MM.1S (cell line): ENCODE data around the gene TSPAN9.

Experiments used
- EZH2 ChIP-seq: fragments of 300-600 bp; sonication (generic); optimal IDR thresholded peaks from 2 replicates; pipeline ENCODE3; 2017; ENCODE audit warnings: low read depth, mild to moderate bottlenecking, antibody characterized with exemption, low read length, mixed read lengths
- EZH2phosphoT487 ChIP-seq: fragments of 300-600 bp; sonication (generic); IDR thresholded peaks from 2 replicates; pipeline ENCODE4 v1.6.1; 2018; ENCODE audit warnings: antibody characterized with exemption, low read length
- TF ChIP-seq, protein P1 (sequence below): fragments of 300-600 bp; sonication (generic); IDR thresholded peaks from 2 replicates; pipeline ENCODE4 v1.5.1; 2016; ENCODE audit warnings: antibody characterized with exemption, low read length, mixed read lengths

DNA sequence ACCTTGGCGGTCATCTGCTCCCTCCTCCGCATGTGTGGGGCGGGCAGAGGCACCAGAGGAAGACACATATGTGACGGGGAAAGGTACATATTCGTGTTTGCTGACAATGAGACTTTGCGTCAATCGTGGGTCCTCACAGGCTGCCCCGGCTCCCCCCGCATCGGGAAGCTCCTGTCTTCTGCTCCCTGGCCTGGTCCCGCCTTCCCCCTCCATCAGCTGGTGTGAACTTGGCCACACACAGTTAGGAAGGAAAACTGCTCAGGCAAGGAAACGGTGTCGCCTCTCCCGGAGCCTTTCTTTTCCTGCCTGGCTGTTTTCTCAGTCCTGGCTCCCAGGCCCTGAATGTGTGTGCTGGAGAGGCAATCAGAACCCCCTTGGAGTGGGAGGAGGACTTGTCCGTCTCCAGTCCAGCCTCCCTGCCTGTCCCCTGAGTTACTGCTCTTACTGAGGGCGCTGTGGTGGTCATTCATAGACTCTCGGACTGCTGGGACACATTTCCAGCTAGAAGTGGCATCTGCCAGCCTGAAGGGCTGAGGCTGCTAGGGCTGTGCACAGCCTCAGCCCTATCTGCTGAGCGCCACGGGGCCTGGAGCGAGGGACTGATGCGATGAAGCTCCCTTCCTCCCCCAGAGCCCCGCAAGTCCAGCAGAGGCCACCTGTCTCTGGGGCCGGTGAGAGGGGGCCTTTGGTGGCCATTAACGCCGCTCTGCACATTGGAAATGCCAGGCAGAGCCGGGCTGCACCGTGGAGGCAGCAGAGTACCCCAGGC, 44.2 kb upstream of the TSPAN9 start:
- TF ChIP-seq, protein P1, sequence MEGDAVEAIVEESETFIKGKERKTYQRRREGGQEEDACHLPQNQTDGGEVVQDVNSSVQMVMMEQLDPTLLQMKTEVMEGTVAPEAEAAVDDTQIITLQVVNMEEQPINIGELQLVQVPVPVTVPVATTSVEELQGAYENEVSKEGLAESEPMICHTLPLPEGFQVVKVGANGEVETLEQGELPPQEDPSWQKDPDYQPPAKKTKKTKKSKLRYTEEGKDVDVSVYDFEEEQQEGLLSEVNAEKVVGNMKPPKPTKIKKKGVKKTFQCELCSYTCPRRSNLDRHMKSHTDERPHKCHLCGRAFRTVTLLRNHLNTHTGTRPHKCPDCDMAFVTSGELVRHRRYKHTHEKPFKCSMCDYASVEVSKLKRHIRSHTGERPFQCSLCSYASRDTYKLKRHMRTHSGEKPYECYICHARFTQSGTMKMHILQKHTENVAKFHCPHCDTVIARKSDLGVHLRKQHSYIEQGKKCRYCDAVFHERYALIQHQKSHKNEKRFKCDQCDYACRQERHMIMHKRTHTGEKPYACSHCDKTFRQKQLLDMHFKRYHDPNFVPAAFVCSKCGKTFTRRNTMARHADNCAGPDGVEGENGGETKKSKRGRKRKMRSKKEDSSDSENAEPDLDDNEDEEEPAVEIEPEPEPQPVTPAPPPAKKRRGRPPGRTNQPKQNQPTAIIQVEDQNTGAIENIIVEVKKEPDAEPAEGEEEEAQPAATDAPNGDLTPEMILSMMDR, result no peak
- TF ChIP-seq EZH2, result no peak
- TF ChIP-seq EZH2phosphoT487, result no peak
